Left renal cortex interstitium (tissue), 4 donors: ENCODE results near the gene WRNIP1. TPM values are rescaled to one million over a fixed set of nuclear protein-coding genes. Genes with fewer than 3 reads are reported as not detected.

Experiments used
- DNase-seq, 4 donors: peaks; one replicate each; pipeline ENCODE4 v3.0.0-alpha.2; 2013; ENCODE audit warnings: low read depth in 4 of 4, low spot score in 2 of 4, missing footprints in 1 of 4
- polyA plus RNA-seq, 4 donors: library from polyadenylated mRNA; unstranded; fragments of 120-200 nt; gene quantifications; one replicate each; pipeline ENCODE4 v1.2.1, GENCODE V29; 2013; ENCODE audit not compliant: insufficient read length in 4 of 4

WRNIP1 gene
- polyA plus RNA-seq, 4 donors: 52.3 to 59.5 (median 58.7) TPM

DNA sequence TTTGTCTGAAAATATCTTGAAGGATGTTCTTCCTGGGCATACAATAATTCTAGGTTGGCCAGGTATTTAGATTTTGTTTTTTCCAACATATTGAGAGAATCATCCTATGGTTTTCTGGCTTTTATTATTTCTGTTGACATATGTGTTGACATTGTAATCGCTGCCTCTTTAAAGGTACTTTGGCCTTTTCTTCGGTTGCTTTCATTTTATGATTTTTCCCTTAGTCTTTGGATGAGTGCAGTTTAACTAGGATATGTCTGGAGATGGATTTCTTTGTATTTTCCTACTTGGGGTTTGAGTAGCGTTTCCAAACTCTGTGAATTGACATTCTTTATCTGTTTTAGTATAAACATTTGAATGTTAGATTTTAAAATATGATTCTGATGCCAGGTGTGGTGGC is 65.0 kb downstream of the WRNIP1 start:
- no peak for DNase-seq

DNA sequence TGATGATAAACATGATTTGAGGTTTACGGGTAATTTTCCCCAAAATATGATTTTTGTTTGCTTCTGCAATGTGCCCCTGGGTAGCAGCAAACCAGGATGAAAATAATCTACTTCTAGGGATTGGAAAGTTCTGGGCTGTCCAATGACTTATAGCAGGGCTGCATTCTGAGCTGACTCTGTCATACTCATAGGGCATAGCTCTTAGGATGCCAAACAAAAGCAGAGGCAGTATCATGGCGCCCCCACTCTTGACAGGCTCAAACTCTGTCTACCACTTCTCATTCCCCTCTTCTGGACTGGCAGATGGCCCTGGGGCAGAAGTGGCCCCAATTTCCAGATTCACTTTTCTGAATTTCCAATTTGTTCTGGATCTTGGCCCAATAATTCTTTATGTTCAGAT is 66.2 kb downstream of the WRNIP1 start:
- DNase-seq: no peak

- DNase-seq: no peak
Observed at GRCh38 chr6:2834262-2834661, 69.1 kb downstream of the WRNIP1 start.

Other genes with a start within 250 kb of the WRNIP1 start
- gene MYLK4, start 14.5 kb upstream of the WRNIP1 start, polyA plus RNA-seq: 1 to 10 TPM; 1.0 to 1.8 (median 1.5) TPM
- 10 to 100 TPM; 15.4 to 22.8 (median 19.2) TPM for gene SERPINB1, start 76.5 kb downstream of the WRNIP1 start, polyA plus RNA-seq
- 10 to 100 TPM; 11.9 to 14.2 (median 13.2) TPM for gene SERPINB9, start 137.9 kb downstream of the WRNIP1 start, polyA plus RNA-seq
- 10 to 100 TPM; 85.8 to 89.4 (median 88.3) TPM for gene SERPINB6, start 206.2 kb downstream of the WRNIP1 start, polyA plus RNA-seq
- 10 to 100 TPM; 51.9 to 80.3 (median 61.5) TPM for gene NQO2, start 234.5 kb downstream of the WRNIP1 start, polyA plus RNA-seq